Measurements from ENCODE around the gene ABCA13. TPM values are rescaled to one million over a fixed set of nuclear protein-coding genes. Genes with fewer than 3 reads are reported as not detected.

Gene ABCA13
- polyA plus RNA-seq, 3 donors = 0.10 to 0.41 (median 0.37) TPM

DNA sequence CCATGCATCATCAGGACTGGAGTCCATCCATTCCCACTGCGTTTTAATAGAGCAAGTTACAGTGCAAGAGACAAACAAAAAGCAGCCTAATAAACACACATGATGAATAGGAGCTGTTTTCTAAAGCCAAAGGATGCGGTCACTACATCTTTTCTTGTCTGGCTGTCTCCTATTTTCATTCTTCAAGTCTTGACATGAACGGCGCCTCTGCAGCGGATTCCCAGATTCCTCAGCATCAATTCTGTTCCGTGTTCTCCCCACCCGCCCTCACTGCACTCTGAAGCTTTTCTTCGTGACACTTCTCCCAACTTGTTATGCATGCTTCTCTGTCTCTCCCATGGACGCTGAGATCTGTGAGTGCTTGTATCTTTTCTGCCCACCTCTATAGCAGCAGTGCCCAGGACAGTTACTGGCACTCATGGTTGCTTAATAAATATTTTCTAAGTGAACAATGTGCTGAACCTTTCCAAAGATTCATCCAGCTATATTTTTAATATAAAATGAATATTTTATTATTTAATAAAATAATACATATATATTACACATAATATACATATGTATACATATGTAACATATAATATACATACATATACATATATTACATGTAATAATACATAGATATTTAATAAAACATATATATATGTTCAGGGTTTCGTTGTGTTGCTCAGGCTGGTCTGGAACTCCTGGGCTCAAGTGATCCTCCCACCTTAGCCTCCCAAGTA lies 242.9 kb downstream of the ABCA13 start:
- H3K4me1 Mint-ChIP-seq = peaks cover 21% of the 10 kb centered on the region
- peaks cover 0 to 2% (median 0%) of the 10 kb centered on the region in 3 donors for H3K27me3 Mint-ChIP-seq (ENCODE audit: low read depth in 3 of 3)
- H3K27ac Mint-ChIP-seq = no peak overlapping the region
- peaks cover 0 to 2% (median 0%) of the 10 kb centered on the region in 7 donors for H3K9me3 Mint-ChIP-seq
- no peak overlapping the region for H3K9ac ChIP-seq (ENCODE audit: insufficient read depth, low read length, poor library complexity, severe bottlenecking)
- no peak overlapping the region for H3K4me2 ChIP-seq (replicated peaks; ENCODE audit: extremely low read depth, low read length, poor library complexity, severe bottlenecking)
- H3K9me3 ChIP-seq (replicated peaks in 1 of 2; ENCODE audit: control insufficient read depth in 1 of 2, insufficient read depth in 1 of 2, low read length in 2 of 2) = no peaks in the 10 kb centered on the region
- no peak for DNase-seq
- H2AFZ ChIP-seq (ENCODE audit: insufficient read depth, low read depth, low read length, poor library complexity, severe bottlenecking) = no peak overlapping the region
- no peak for TF ChIP-seq CTCF (IDR thresholded peaks at IDR 0.05)
- H3K27me3 ChIP-seq (ENCODE audit: control insufficient read depth in 2 of 2, insufficient read depth in 2 of 2, low read length in 2 of 2) = no peaks in the 10 kb centered on the region
- 94% methylated on average over 9 of the region's 10 CpGs for whole genome bisulfite sequencing (ENCODE audit: insufficient coverage)
- no peaks in the 10 kb centered on the region for H3K36me3 Mint-ChIP-seq
- no peaks in the 10 kb centered on the region for H3K36me3 ChIP-seq (replicated peaks in 1 of 2; ENCODE audit: control insufficient read depth in 1 of 2, insufficient read depth in 2 of 2, low read length in 2 of 2)
- no peaks in the 10 kb centered on the region for H4K20me1 ChIP-seq (ENCODE audit: insufficient read depth, low read length)
- H3K79me2 ChIP-seq (ENCODE audit: insufficient read depth, low read length) = no peaks in the 10 kb centered on the region
- H3K4me1 ChIP-seq (ENCODE audit: control insufficient read depth in 1 of 2, insufficient read depth in 2 of 2, low read length in 2 of 2) = no peaks in the 10 kb centered on the region
- intact Hi-C loops (cut with micrococcal nuclease) = no loop called here
- no peak overlapping the region for H3K4me3 Mint-ChIP-seq
- H3K4me3 ChIP-seq (replicated peaks in 1 of 3; ENCODE audit: low read depth in 2 of 3, low read length in 3 of 3) = no peak overlapping the region
- H3K27ac ChIP-seq (ENCODE audit: low read depth in 1 of 2, low read length in 2 of 2) = no peak overlapping the region

GRCh38 chr7:48416327-48416908 lies 245.2 kb downstream of the ABCA13 start:
- TF ChIP-seq CTCF (IDR thresholded peaks at IDR 0.05) = no peak
- no peak overlapping the region for H2AFZ ChIP-seq (ENCODE audit: insufficient read depth, low read depth, low read length, poor library complexity, severe bottlenecking)
- peak overlapping the region in 1 of 7 donors; percentile 77 for H3K27ac Mint-ChIP-seq
- no peaks in the 10 kb centered on the region for H3K4me1 ChIP-seq (ENCODE audit: control insufficient read depth in 1 of 2, insufficient read depth in 2 of 2, low read length in 2 of 2)
- H3K9ac ChIP-seq (ENCODE audit: insufficient read depth, low read length, poor library complexity, severe bottlenecking) = no peak overlapping the region
- no peaks in the 10 kb centered on the region for H3K36me3 Mint-ChIP-seq
- intact Hi-C loops (cut with micrococcal nuclease) = no loop called here
- WGBS (ENCODE audit: insufficient coverage) = 92% methylated on average over 4 of the region's 9 CpGs
- no peaks in the 10 kb centered on the region for H3K79me2 ChIP-seq (ENCODE audit: insufficient read depth, low read length)
- no peaks in the 10 kb centered on the region for H3K36me3 ChIP-seq (replicated peaks in 1 of 2; ENCODE audit: control insufficient read depth in 1 of 2, insufficient read depth in 2 of 2, low read length in 2 of 2)
- H3K27me3 Mint-ChIP-seq (ENCODE audit: low read depth in 3 of 3) = no peaks in the 10 kb centered on the region
- no peak overlapping the region for H3K27ac ChIP-seq (ENCODE audit: low read depth in 1 of 2, low read length in 2 of 2)
- no peak overlapping the region for H3K4me2 ChIP-seq (replicated peaks; ENCODE audit: extremely low read depth, low read length, poor library complexity, severe bottlenecking)
- no peaks in the 10 kb centered on the region for H4K20me1 ChIP-seq (ENCODE audit: insufficient read depth, low read length)
- peaks cover 0 to 2% (median 0%) of the 10 kb centered on the region in 7 donors for H3K9me3 Mint-ChIP-seq
- H3K4me3 Mint-ChIP-seq = no peak overlapping the region
- no peaks in the 10 kb centered on the region for H3K27me3 ChIP-seq (ENCODE audit: control insufficient read depth in 2 of 2, insufficient read depth in 2 of 2, low read length in 2 of 2)
- no peak overlapping the region for H3K4me3 ChIP-seq (replicated peaks in 1 of 3; ENCODE audit: low read depth in 2 of 3, low read length in 3 of 3)
- no peaks in the 10 kb centered on the region for H3K9me3 ChIP-seq (replicated peaks in 1 of 2; ENCODE audit: control insufficient read depth in 1 of 2, insufficient read depth in 1 of 2, low read length in 2 of 2)
- H3K4me1 Mint-ChIP-seq = peaks cover 21% of the 10 kb centered on the region
- no peak for DNase-seq
